ENCODE data around the gene CUBN. TPM values are rescaled to one million over a fixed set of nuclear protein-coding genes. Genes with fewer than 3 reads are reported as not detected.
A peak's percentile ranks its signal among the peaks of the same experiment; 100 is the strongest.

The CUBN gene
- total and polyA plus RNA-seq, 9 of the 15 experiments (the other 6 are each of a cell fraction or from before 2014, with no cell fraction given) = 0.04 to 0.33 (median 0.09) TPM

DNA sequence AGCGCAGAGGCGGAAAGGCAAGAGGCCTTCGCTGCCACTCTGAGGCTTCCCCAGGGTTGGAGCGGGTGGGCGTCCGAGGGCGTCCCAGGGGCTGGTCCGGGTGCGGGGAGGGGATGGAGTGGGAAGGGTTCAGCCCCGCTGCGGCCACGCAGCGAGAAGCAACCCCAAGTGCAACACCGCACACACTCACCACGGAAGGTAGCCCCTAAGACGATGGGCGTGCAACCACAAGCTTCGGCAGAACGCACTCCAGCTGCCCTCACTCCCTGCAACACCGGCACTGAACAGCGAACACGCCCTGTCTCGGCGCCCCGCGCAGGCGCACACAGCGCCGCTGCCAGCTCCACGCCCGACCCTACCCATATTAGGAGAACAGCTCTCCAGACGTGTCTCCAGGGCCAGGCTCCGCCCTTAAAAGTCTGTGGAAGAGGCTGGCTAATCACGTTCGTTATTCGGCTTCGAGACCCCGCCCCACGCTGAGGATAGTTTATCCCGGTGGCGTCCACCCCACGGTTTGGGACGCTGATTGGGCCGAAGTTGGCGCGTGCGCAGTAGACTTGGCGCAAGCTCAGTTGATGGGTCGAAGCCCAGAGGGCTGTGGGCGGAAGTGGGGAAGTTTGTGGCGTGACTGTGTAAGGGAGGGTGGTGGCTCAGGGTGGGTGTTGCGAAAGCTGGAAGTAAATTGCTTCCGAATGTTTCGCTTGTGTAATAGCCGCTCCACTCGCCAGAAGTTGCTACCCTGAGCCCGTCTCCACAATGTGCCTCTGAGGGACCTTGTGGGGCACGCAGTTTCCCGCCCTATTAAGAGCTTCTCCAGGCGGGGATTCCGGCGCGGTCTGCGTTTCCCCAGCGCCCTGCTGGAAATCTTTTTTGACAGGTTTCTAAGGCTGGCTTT is 312.2 kb downstream of the CUBN start, which contains the start of gene RSU1 (continued):
- peak; percentile 86; the same call in 1 of the 2 replicates for TF ChIP-seq RREB1 (CRISPR knock-in tag; IDR thresholded peaks at IDR 0.05)
- no peak for TF ChIP-seq MEF2A (IDR thresholded peaks at IDR 0.05; ENCODE audit: control insufficient read depth, low read depth, low read length)
- TF ChIP-seq, protein P1, sequence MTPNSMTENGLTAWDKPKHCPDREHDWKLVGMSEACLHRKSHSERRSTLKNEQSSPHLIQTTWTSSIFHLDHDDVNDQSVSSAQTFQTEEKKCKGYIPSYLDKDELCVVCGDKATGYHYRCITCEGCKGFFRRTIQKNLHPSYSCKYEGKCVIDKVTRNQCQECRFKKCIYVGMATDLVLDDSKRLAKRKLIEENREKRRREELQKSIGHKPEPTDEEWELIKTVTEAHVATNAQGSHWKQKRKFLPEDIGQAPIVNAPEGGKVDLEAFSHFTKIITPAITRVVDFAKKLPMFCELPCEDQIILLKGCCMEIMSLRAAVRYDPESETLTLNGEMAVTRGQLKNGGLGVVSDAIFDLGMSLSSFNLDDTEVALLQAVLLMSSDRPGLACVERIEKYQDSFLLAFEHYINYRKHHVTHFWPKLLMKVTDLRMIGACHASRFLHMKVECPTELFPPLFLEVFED (CRISPR knock-in tag; conservative IDR thresholded peaks at IDR 0.05) = no peak
- no peak for TF ChIP-seq CC2D1A (IDR thresholded peaks at IDR 0.05)
- TF ChIP-seq, protein P2, sequence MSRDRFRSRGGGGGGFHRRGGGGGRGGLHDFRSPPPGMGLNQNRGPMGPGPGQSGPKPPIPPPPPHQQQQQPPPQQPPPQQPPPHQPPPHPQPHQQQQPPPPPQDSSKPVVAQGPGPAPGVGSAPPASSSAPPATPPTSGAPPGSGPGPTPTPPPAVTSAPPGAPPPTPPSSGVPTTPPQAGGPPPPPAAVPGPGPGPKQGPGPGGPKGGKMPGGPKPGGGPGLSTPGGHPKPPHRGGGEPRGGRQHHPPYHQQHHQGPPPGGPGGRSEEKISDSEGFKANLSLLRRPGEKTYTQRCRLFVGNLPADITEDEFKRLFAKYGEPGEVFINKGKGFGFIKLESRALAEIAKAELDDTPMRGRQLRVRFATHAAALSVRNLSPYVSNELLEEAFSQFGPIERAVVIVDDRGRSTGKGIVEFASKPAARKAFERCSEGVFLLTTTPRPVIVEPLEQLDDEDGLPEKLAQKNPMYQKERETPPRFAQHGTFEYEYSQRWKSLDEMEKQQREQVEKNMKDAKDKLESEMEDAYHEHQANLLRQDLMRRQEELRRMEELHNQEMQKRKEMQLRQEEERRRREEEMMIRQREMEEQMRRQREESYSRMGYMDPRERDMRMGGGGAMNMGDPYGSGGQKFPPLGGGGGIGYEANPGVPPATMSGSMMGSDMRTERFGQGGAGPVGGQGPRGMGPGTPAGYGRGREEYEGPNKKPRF (IDR thresholded peaks at IDR 0.05; ENCODE audit: low read depth, low read length) = no peak
- peak; percentile 100 for TF ChIP-seq CEBPB (tag; IDR thresholded peaks at IDR 0.05)
- TF ChIP-seq ZNF239 (CRISPR knock-in tag; IDR thresholded peaks at IDR 0.05) = no peak
- TF ChIP-seq ILF3 (IDR thresholded peaks at IDR 0.05; ENCODE audit: borderline replicate concordance) = no peak
- TF ChIP-seq HES1 (IDR thresholded peaks at IDR 0.05; ENCODE audit: low read depth) = no peak
- TF ChIP-seq ZNF41 (CRISPR knock-in tag; conservative IDR thresholded peaks at IDR 0.05) = no peak
- peak; percentile 82 for TF ChIP-seq GABPA (tag; conservative IDR thresholded peaks at IDR 0.05; ENCODE audit: low read depth)
- TF ChIP-seq, protein P3, sequence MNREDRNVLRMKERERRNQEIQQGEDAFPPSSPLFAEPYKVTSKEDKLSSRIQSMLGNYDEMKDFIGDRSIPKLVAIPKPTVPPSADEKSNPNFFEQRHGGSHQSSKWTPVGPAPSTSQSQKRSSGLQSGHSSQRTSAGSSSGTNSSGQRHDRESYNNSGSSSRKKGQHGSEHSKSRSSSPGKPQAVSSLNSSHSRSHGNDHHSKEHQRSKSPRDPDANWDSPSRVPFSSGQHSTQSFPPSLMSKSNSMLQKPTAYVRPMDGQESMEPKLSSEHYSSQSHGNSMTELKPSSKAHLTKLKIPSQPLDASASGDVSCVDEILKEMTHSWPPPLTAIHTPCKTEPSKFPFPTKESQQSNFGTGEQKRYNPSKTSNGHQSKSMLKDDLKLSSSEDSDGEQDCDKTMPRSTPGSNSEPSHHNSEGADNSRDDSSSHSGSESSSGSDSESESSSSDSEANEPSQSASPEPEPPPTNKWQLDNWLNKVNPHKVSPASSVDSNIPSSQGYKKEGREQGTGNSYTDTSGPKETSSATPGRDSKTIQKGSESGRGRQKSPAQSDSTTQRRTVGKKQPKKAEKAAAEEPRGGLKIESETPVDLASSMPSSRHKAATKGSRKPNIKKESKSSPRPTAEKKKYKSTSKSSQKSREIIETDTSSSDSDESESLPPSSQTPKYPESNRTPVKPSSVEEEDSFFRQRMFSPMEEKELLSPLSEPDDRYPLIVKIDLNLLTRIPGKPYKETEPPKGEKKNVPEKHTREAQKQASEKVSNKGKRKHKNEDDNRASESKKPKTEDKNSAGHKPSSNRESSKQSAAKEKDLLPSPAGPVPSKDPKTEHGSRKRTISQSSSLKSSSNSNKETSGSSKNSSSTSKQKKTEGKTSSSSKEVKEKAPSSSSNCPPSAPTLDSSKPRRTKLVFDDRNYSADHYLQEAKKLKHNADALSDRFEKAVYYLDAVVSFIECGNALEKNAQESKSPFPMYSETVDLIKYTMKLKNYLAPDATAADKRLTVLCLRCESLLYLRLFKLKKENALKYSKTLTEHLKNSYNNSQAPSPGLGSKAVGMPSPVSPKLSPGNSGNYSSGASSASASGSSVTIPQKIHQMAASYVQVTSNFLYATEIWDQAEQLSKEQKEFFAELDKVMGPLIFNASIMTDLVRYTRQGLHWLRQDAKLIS (CRISPR knock-in tag; IDR thresholded peaks at IDR 0.05) = no peak

Measured in K562 (cell line).